ENCODE data around the gene BMP7. TPM values are rescaled to one million over a fixed set of nuclear protein-coding genes. Genes with fewer than 3 reads are reported as not detected.

Gene BMP7
- total RNA-seq, 4 donors from 2014 or later = 19.2 to 39.2 (median 28.2) TPM

GRCh38 chr20:57153238-57153905 lies 113.1 kb downstream of the BMP7 start:
- Histone ChIP-seq H3K27me3 (peaks cover 3% of the 10 kb centered on the region), H3K4me1 (no peaks in the 10 kb centered on the region), H3K4me3 (no peak overlapping the region), H3K9me3 (no peaks in the 10 kb centered on the region), H3K27ac (no peak overlapping the region), H3K36me3 (no peaks in the 10 kb centered on the region)
- WGBS = 80% methylated on average over 18 of the region's 18 CpGs
- TF ChIP-seq POLR2A (IDR thresholded peaks at IDR 0.05) = no peak
- TF ChIP-seq POLR2AphosphoS5 (IDR thresholded peaks at IDR 0.05) = no peak
- no peak for TF ChIP-seq EP300 (IDR thresholded peaks at IDR 0.05)
- TF ChIP-seq, protein P1, sequence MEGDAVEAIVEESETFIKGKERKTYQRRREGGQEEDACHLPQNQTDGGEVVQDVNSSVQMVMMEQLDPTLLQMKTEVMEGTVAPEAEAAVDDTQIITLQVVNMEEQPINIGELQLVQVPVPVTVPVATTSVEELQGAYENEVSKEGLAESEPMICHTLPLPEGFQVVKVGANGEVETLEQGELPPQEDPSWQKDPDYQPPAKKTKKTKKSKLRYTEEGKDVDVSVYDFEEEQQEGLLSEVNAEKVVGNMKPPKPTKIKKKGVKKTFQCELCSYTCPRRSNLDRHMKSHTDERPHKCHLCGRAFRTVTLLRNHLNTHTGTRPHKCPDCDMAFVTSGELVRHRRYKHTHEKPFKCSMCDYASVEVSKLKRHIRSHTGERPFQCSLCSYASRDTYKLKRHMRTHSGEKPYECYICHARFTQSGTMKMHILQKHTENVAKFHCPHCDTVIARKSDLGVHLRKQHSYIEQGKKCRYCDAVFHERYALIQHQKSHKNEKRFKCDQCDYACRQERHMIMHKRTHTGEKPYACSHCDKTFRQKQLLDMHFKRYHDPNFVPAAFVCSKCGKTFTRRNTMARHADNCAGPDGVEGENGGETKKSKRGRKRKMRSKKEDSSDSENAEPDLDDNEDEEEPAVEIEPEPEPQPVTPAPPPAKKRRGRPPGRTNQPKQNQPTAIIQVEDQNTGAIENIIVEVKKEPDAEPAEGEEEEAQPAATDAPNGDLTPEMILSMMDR (IDR thresholded peaks at IDR 0.05) = no peak
- no peak for DNase-seq (ENCODE audit: low spot score in 2 of 2)

GRCh38 chr20:57152557-57152956 lies 113.9 kb downstream of the BMP7 start:
- 54% methylated on average over 2 of the region's 2 CpGs for WGBS
- DNase-seq (ENCODE audit: low spot score in 2 of 2) = no peak
- H3K27ac ChIP-seq = no peak overlapping the region

DNA sequence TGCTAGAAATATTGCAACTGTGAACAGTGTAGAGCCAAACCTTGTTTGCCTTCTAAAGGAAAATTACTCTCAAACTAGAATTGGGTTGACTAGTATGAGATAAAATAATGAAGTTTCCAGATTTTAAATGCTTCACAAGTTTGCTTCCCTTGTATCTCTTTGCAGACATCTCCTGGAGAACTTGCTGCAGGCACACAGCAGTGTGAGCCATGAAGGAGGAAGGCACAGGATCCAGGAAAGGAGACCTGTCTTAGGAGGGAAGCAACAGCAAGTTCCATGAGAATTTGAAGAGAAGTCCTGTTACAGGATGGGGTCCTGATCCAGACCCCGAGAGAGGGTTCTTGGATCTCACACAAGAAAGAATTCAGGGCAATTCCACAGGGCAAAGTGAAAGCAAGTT lies 115.9 kb downstream of the BMP7 start:
- TF ChIP-seq POLR2AphosphoS5 (IDR thresholded peaks at IDR 0.05) = no peak
- no peak for TF ChIP-seq EP300 (IDR thresholded peaks at IDR 0.05)
- TF ChIP-seq, protein P1 (IDR thresholded peaks at IDR 0.05) = no peak
- TF ChIP-seq POLR2A (IDR thresholded peaks at IDR 0.05) = no peak
- Histone ChIP-seq H3K4me1 (no peaks in the 10 kb centered on the region), H3K27ac (no peak overlapping the region), H3K9me3 (no peaks in the 10 kb centered on the region), H3K27me3 (peaks cover 10% of the 10 kb centered on the region), H3K36me3 (no peaks in the 10 kb centered on the region), H3K4me3 (no peak overlapping the region)
- no peak for DNase-seq (ENCODE audit: low spot score in 2 of 2)
- 81% methylated on average over 1 of the region's 1 CpG for WGBS

More at GRCh38 chr20:57152557-57152956, 113.9 kb downstream of the BMP7 start:
- H3K9me3 ChIP-seq = no peaks in the 10 kb centered on the region
- no peaks in the 10 kb centered on the region for H3K4me1 ChIP-seq
- no peaks in the 10 kb centered on the region for H3K36me3 ChIP-seq
- no peak overlapping the region for H3K4me3 ChIP-seq
- TF ChIP-seq POLR2AphosphoS5 (IDR thresholded peaks at IDR 0.05) = no peak
- TF ChIP-seq EP300 (IDR thresholded peaks at IDR 0.05) = no peak
- TF ChIP-seq, protein P1 (IDR thresholded peaks at IDR 0.05) = no peak
- no peak for TF ChIP-seq POLR2A (IDR thresholded peaks at IDR 0.05)
- peaks cover 3% of the 10 kb centered on the region for H3K27me3 ChIP-seq

GRCh38 chr20:57148263-57148662 lies 118.2 kb downstream of the BMP7 start:
- peaks cover 10% of the 10 kb centered on the region for H3K27me3 ChIP-seq

GRCh38 chr20:57147185-57147584 lies 119.3 kb downstream of the BMP7 start:
- no peak for DNase-seq (ENCODE audit: low spot score in 2 of 2)
- H3K27ac ChIP-seq = no peak overlapping the region
- H3K9me3 ChIP-seq = no peaks in the 10 kb centered on the region
- H3K36me3 ChIP-seq = no peaks in the 10 kb centered on the region
- no peak overlapping the region for H3K4me3 ChIP-seq
- H3K4me1 ChIP-seq = no peaks in the 10 kb centered on the region
- peaks cover 16% of the 10 kb centered on the region for H3K27me3 ChIP-seq
- TF ChIP-seq, protein P1 (IDR thresholded peaks at IDR 0.05) = no peak
- no peak for TF ChIP-seq POLR2AphosphoS5 (IDR thresholded peaks at IDR 0.05)
- no peak for TF ChIP-seq EP300 (IDR thresholded peaks at IDR 0.05)
- no peak for TF ChIP-seq POLR2A (IDR thresholded peaks at IDR 0.05)
- WGBS = 81% methylated on average over 5 of the region's 5 CpGs

More at GRCh38 chr20:57148263-57148662, 118.2 kb downstream of the BMP7 start:
- no peak overlapping the region for H3K27ac ChIP-seq
- no peak overlapping the region for H3K4me3 ChIP-seq
- no peaks in the 10 kb centered on the region for H3K9me3 ChIP-seq
- no peak for DNase-seq (ENCODE audit: low spot score in 2 of 2)
- WGBS = 22% methylated on average over 10 of the region's 13 CpGs
- no peaks in the 10 kb centered on the region for H3K4me1 ChIP-seq
- no peaks in the 10 kb centered on the region for H3K36me3 ChIP-seq
- TF ChIP-seq EP300 (IDR thresholded peaks at IDR 0.05) (no peak), POLR2AphosphoS5 (IDR thresholded peaks at IDR 0.05) (no peak), POLR2A (IDR thresholded peaks at IDR 0.05) (no peak)
- TF ChIP-seq, protein P1 (IDR thresholded peaks at IDR 0.05) = no peak
